Colon (tissue), 2 donors: ENCODE measurements around the gene KIAA1549.
"Not testable (repeated sequence)": the region's sequence is repeated elsewhere in the genome, so short reads cannot be mapped to it uniquely, and the experiment has no call there.

Experiments used
- FAIRE-seq: peaks from 2 replicates; lab custom pipeline; 2012; peaks lifted over from hg19 to GRCh38; lab: Jason Lieb, UNC
- donor health status: control.
- donor health status: control.

KIAA1549 gene

GRCh38 chr7:138981332-138982203 is at the start of gene KIAA1549:
Gene KIAA1549, minus strand, starts transcription at chr7:138981389. Its CDS starts 120 bp downstream, at chr7:138981269.
- FAIRE-seq: no peak

GRCh38 chr7:139029353-139029752 is 48.2 kb upstream of the KIAA1549 start:
- FAIRE-seq: no peak

DNA sequence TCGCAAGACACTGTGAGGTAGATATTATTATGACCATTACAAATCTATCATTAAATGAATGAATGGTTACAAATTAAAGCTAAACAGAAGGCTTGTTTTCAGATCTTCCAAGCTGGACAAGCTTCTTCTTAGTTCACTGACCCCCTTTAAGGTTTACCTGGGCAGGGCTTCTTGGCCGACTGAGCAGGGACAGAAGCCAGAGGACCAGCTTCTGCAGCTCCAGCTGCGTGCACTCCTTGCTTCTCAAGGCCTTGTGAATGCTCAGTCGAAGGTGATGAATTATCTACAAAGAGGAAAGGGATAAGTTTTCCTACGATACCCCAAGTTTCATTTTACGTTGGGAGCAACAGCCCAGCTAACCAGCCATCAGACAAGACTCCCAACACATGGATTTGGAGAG is 45.4 kb upstream of the KIAA1549 start:
- no peak for FAIRE-seq

DNA sequence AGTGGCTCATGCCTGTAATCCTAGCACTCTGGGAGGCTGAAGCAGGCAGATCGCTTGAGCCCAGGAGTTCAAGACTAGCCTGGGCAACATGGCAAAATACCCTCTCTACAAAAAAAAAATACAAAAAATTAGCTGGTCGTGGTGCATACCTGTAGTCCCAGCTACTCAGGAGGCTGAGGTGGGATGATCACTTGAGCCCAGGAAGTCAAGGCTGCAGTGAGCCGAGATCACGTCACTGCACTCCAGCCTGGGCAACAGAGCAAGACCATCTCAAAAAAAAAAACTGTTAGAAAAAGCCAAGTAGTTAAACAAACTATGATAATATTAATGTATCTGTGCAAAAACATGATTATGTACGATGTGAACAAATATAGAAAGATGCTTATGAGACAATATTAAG is 44.7 kb upstream of the KIAA1549 start:
- FAIRE-seq: not testable (repeated sequence)

GRCh38 chr7:139023076-139023475 is 41.9 kb upstream of the KIAA1549 start:
- no peak for FAIRE-seq

DNA sequence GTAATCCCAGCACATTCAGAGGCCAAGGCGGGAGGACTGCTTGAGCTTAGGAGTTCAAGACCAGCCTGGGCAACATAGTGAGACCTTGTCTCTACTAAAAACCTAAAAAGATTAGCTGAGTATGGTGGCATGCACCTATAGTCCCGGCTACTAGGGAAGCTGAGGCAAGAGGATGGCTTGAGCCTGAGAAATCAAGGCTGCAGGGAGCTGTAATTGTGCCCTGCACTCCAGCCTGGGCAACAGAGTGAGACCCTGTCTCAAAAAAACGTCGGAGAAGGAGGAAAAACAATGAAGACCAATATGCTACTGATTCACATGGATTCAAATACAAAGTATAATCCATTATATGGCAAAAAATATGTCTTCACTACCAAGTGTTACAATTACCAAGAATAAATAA is 41.1 kb upstream of the KIAA1549 start:
- FAIRE-seq: no peak

DNA sequence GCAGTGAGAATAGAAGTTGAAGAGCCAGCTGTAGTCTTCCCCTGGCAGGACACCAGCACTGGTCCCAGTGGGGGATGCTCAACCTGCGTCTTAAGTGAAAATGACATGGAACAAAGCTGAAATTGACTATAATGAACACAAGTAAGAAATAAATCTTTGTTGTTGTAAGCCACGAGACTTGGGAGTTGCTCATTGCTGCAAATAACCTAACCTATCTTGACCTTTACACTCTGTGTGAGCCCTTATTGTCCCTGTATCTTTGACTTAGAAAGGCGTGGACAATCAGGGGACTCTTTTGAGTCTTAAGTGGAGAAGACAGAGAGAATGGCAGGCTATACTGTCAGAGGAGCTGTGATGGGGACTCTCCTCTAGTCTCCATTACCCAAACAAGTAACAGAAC is 37.7 kb upstream of the KIAA1549 start:
- no peak for FAIRE-seq

DNA sequence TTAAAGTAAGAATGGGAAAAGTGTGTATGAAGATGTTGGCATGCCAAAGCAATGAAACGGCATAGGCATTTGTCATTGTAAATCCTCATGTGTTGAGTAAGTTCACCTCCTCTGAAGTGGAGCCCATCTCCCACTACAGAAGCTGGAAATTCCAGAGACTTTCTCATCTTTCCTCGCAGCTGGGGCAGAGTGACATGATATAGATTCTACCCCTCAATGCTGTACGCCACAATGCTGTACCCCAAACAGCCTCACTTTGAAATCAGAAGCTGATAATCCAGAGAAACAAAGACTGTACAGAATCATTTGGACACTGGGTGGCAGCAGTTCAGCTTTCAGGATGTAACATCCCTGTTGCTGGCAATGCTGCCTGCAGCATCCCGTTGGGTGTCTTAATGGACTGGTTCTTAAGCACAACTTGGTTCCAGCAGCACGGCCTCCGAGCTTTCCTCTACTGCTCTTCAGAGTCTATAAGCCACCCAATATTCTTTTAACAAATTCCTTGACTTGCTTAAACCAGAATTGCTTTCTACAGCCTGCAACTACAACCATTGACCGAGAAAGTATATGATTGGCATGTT is 35.8 kb upstream of the KIAA1549 start:
- FAIRE-seq: no peak

DNA sequence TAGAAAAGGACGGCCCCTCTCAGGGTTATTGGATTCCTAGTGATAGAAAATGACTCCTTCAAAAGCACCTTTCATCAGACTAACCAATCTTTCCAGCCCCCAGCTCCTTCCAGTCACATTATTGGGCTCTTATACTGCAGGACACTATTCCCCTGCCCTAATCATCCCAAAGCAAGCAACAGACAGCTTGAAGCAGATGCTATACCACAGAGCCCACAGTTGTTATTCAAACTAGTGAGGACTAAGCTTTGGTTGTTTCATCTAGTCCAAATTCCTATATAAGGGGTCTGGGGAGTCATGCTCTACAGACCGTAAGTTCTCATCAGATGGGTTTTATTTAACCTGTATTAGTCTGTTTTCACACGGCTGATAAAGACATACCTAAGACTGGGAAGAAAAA is 30.2 kb upstream of the KIAA1549 start:
- FAIRE-seq: no peak

GRCh38 chr7:139004321-139005090 is 23.3 kb upstream of the KIAA1549 start:
- FAIRE-seq: no peak

GRCh38 chr7:138999414-138999813 is 18.2 kb upstream of the KIAA1549 start:
- no peak for FAIRE-seq

DNA sequence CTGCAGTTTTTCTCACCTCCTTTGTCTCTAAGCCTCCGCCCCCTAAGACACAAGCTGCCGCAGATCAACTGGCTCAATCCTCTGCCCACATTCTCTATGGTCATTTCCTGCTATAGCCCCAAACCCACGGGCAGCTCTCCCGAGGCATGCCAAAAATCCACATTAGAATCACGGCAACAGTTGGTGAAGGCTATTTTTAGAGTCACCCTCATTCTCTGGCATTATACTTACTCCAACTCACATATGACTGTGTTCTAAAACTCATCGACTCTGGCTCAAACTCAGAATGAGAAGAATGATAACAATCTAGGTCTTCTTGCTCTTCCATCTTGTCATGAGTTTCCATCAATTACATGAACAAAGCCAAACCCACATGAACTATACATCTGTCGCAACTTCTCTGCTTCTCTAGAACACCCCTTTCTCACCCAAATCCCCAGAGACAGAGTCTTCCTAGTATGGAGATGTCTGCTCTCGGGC is 10.9 kb upstream of the KIAA1549 start:
- no peak for FAIRE-seq

DNA sequence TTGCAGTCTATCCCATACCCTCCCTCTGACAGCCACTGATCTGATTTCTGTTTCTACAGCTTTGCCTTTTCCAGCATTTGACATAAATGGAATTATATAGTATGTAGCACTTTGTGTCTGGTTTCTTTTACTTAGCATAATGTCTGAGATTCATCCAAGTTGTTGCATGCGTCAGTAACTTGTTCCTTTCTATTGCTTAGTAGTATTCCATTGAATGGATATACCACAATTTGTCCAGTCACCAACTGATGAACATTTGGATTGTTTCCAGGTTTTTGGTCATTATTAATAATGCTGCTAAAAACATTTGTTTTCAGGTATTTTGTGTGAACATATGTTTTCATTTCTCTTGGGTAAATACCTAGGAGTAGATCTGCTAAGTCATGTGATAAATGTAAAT is 6.5 kb upstream of the KIAA1549 start:
- no peak for FAIRE-seq

- FAIRE-seq: no peak
These were observed 1.0 kb upstream of the KIAA1549 start for GRCh38 chr7:138982204-138982623.

DNA sequence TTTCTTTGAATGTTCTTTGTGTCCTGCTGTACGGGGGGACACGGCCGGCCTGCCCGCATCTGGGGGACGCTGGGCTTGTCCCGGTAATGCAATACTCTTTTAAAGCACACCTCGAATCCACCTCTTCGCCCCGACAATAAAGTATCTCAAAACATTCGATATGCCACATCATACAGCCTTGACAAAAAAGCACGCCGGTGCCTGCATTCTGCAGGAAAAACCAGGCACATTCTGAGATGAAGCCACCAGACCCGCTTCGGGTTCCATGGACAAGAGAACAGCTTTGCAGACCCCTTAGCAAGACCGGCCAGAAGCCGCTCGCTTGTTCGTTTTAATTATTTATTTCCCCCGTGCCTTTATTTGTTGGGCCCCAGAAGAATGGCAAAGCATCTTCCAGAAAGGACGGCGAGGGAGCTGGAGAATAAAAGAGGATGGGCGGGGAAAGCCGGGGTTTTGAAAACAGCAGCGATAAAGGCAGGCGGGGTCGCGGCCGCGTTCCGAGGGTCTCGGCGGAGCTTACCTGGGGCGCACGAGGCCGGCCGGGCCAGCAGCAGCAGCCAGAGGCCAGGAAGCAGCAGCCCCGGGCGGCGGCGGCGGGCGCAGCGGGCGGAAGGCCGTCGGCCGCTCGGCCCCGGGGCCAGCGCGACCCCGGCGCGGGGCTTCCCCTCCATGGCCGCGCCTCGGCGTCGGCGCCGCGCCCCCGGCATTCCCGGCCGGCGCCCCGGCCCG is 462 bp downstream of the KIAA1549 start:
- FAIRE-seq: no peak

DNA sequence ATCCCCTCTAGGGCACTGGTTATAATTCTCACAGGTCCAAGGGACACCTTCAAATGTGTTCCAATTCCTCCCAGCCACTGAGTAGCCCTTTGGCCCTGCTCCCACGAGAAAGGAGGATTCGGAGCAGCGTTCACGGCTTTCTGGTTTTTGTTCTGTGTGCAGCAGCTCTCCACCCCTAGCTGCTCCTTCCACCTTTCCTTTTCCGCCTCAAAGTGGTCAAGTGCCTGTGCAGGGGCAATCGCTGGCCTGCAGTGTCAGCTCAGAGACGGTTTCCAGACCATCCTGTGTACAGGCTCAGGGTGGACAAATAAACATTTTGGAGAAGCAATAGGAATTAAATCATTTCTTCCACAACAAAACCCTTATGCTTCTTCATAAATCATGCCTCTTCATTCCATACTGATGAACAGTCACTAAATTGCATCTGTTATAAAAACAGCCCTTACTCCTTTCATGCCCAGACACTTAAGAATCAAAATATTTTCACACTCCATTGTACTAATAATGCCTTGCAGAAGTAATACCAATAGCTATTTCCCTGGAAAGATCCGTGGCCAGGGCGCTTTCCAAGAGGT is 1.1 kb downstream of the KIAA1549 start:
- FAIRE-seq: no peak

GRCh38 chr7:138979226-138979979 is 1.8 kb downstream of the KIAA1549 start:
- no peak for FAIRE-seq

DNA sequence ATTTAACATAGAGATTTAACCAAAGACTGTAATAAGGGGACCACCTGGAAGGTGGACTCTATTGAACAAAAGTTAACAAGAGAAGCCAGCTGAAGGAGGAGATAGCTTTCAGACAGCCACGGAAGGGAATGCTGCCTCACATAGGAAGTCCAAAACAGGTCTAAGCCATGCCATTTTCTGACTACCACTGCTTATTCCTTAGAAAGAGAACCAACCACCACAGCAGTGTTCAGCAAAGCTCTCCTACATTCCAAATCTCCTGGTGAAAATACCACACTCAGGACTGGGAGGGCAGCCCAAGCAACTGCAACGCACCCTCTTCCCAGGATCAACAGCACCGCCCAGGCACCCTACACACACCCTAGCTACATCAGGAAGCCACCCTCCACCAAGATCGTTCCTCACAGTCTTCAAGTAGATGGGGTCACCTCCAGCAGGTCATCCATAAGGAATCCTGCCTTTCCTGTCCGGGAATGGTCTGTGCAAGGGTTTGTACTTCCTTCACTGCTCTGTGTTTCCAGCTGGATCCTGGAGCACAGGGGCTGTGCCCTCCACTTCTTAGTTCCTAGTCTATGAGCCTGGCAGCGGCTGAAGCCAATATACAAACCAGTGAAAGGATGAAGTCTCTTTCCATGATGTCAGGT is 2.5 kb downstream of the KIAA1549 start:
- FAIRE-seq: no peak

DNA sequence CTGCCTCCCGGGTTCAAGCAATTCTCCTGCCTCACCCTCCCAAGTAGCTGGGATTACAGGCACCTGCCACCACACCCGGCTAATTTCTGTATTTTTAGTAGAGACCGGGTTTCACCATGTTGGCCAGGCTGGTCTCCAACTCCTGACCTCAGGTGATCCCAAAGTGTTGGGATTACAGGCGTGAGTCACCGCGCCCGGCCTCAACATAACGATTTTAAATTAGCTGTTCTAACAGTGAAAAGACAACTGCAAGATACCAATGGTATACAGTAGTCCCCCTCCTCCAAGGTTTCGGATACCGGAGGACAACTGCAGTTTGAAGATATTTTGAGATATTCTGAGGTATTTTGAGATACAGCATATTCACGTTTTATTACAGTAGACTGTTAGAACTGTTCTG is 5.0 kb downstream of the KIAA1549 start:
- not testable (repeated sequence) for FAIRE-seq

- FAIRE-seq: no peak
These were observed 5.7 kb downstream of the KIAA1549 start for GRCh38 chr7:138975343-138976104.
